ENCODE measurements around the gene COL4A4. TPM values are rescaled to one million over a fixed set of nuclear protein-coding genes. Genes with fewer than 3 reads are reported as not detected.

Gene COL4A4
- total RNA-seq, 1 experiment from 2014 or later = 3.1 TPM

- ChIA-PET POLR2A (no interaction called here), CTCF (no interaction called here)
- ATAC-seq (no peak), DNase-seq (ENCODE audit: low spot score) (no peak)
- Mint-ChIP-seq H3K36me3 (no peaks in the 10 kb centered on the region), H3K4me1 (peaks cover 23% of the 10 kb centered on the region), H3K27ac (no peak overlapping the region), H3K27me3 (ENCODE audit: low read depth) (peaks cover 49% of the 10 kb centered on the region), H3K4me3 (no peak overlapping the region), H3K9me3 (peaks cover 5% of the 10 kb centered on the region; the same call in 1 of the 2 replicates)
- TF ChIP-seq GTF2I (CRISPR knock-in tag; conservative IDR thresholded peaks at IDR 0.05) (no peak), ZNF219 (CRISPR knock-in tag; IDR thresholded peaks at IDR 0.05; ENCODE audit: borderline replicate concordance) (no peak), ZSCAN18 (CRISPR knock-in tag; IDR thresholded peaks at IDR 0.05) (no peak), AR (CRISPR knock-in tag; IDR thresholded peaks at IDR 0.05) (no peak), ZNF416 (CRISPR knock-in tag; IDR thresholded peaks at IDR 0.05) (no peak)
Measured at GRCh38 chr2:227161947-227162346, 2.1 kb downstream of the COL4A4 start.

- Mint-ChIP-seq H3K4me3 (no peak overlapping the region), H3K27me3 (ENCODE audit: low read depth) (peaks cover 40% of the 10 kb centered on the region), H3K27ac (no peak overlapping the region), H3K9me3 (peaks cover 5% of the 10 kb centered on the region; the same call in 1 of the 2 replicates), H3K4me1 (peaks cover 10% of the 10 kb centered on the region), H3K36me3 (no peaks in the 10 kb centered on the region)
- ChIA-PET POLR2A (no interaction called here), CTCF (no interaction called here)
- no peak for TF ChIP-seq RORB (CRISPR knock-in tag; IDR thresholded peaks at IDR 0.05)
- TF ChIP-seq KAT7 (CRISPR knock-in tag; IDR thresholded peaks at IDR 0.05; ENCODE audit: borderline replicate concordance) = no peak
- no peak for TF ChIP-seq GRHL2 (CRISPR knock-in tag; IDR thresholded peaks at IDR 0.05; ENCODE audit: insufficient replicate concordance, severe bottlenecking)
- no peak for TF ChIP-seq IRF1 (CRISPR knock-in tag; IDR thresholded peaks at IDR 0.05)
- no peak for TF ChIP-seq ZNF425 (CRISPR knock-in tag; conservative IDR thresholded peaks at IDR 0.05)
- no peak for TF ChIP-seq E2F1 (CRISPR knock-in tag; IDR thresholded peaks at IDR 0.05)
- no peak for TF ChIP-seq IRF2 (CRISPR knock-in tag; IDR thresholded peaks at IDR 0.05; ENCODE audit: borderline replicate concordance, low read depth)
- no peak for TF ChIP-seq HMGA2 (CRISPR knock-in tag; IDR thresholded peaks at IDR 0.05)
- TF ChIP-seq GABPB1 (CRISPR knock-in tag; IDR thresholded peaks at IDR 0.05) = no peak
- no peak for TF ChIP-seq OVOL2 (CRISPR knock-in tag; IDR thresholded peaks at IDR 0.05; ENCODE audit: borderline replicate concordance)
- DNase-seq (ENCODE audit: low spot score) (no peak), ATAC-seq (no peak)
Measured at GRCh38 chr2:227160164-227160563, 3.8 kb downstream of the COL4A4 start.

Measured in WTC11 (cell line).